Naive thymus-derived CD4-positive, alpha-beta T cell (primary cell): Measurements from ENCODE around the gene MACO1. TPM values are rescaled to one million over a fixed set of nuclear protein-coding genes. Genes with fewer than 3 reads are reported as not detected.

Experiments used
- ATAC-seq: fragments of 150-1000 bp; cut with Tn5 transposase; 2 replicates; pipeline ENCODE4 v1.10.0; 2021; ENCODE audit warnings: mild to moderate bottlenecking, moderate library complexity
- CTCF ChIA-PET: fragments of 350-600 bp; sonication (Branson Sonifier 250); formaldehyde crosslinking; loops from one replicate; lab custom pipeline; 2021; ENCODE audit warnings: antibody characterized with exemption; lab: Charles Lee
- POLR2A ChIA-PET: fragments of 350-600 bp; sonication (Branson Sonifier 250); formaldehyde crosslinking; loops from one replicate; lab custom pipeline; 2021; ENCODE audit warnings: antibody characterized with exemption, inconsistent platforms; lab: Charles Lee
- DNase-seq, 9 donors: peaks; one replicate each; pipeline versions ENCODE4 v3.0.0 to v3.0.0-alpha.2; 2020 to 2022; ENCODE audit warnings: mixed read lengths in 1 of 9
- H3K27ac ChIP-seq: one replicate; pipeline ENCODE4 v1.7.0; 2013; ENCODE audit warnings: mild to moderate bottlenecking, low read depth, low read length, moderate library complexity
- H3K27me3 ChIP-seq, 2 donors: one replicate each; pipeline ENCODE4 v1.7.0; 2013; ENCODE audit warnings: low read length in 2 of 2, mild to moderate bottlenecking in 2 of 2, moderate library complexity in 2 of 2; ENCODE audit not compliant: control insufficient read depth in 2 of 2, insufficient read depth in 2 of 2
- H3K36me3 ChIP-seq, 3 experiments: 1 replicate in 2 of 3; 2 replicates in 1 of 3; pipeline ENCODE4 v1.7.0; 2013; ENCODE audit warnings: low read length in 3 of 3, mild to moderate bottlenecking in 3 of 3, moderate library complexity in 1 of 3; ENCODE audit not compliant: insufficient read depth in 3 of 3, control insufficient read depth in 2 of 3
- H3K4me1 ChIP-seq, 2 donors: one replicate each; pipeline ENCODE4 v1.7.0; 2013; ENCODE audit warnings: low read length in 2 of 2, mild to moderate bottlenecking in 2 of 2, moderate library complexity in 1 of 2; ENCODE audit not compliant: control insufficient read depth in 2 of 2, insufficient read depth in 2 of 2
- H3K4me3 ChIP-seq: 2 replicates; pipeline ENCODE4 v1.7.0; 2013; ENCODE audit warnings: mild to moderate bottlenecking, low read length
- H3K9me3 ChIP-seq, 3 experiments: 1 replicate in 2 of 3; 2 replicates in 1 of 3; pipeline ENCODE4 v1.7.0; 2013; ENCODE audit warnings: low read length in 3 of 3; ENCODE audit not compliant: control insufficient read depth in 2 of 3
- H3K27ac Mint-ChIP-seq, 9 donors: one replicate each; pipeline ENCODE4 v1.8.0; 2020 to 2022; ENCODE audit warnings: mixed read lengths in 9 of 9, mild to moderate bottlenecking in 8 of 9, moderate library complexity in 5 of 9, inconsistent platforms in 2 of 9
- H3K27me3 Mint-ChIP-seq, 5 donors: one replicate each; pipeline ENCODE4 v1.8.0; 2021 to 2022; ENCODE audit warnings: mixed read lengths in 5 of 5, mild to moderate bottlenecking in 1 of 5
- H3K36me3 Mint-ChIP-seq, 5 donors: one replicate each; pipeline ENCODE4 v1.8.0; 2020 to 2022; ENCODE audit warnings: mixed read lengths in 5 of 5, mild to moderate bottlenecking in 3 of 5, inconsistent platforms in 1 of 5
- H3K4me1 Mint-ChIP-seq, 7 donors: one replicate each; pipeline ENCODE4 v1.8.0; 2020 to 2022; ENCODE audit warnings: mixed read lengths in 7 of 7, mild to moderate bottlenecking in 3 of 7, inconsistent platforms in 1 of 7
- H3K4me3 Mint-ChIP-seq, 10 donors: one replicate each; pipeline ENCODE4 v1.8.0; 2020 to 2022; ENCODE audit warnings: mild to moderate bottlenecking in 10 of 10, mixed read lengths in 10 of 10, moderate library complexity in 6 of 10, inconsistent platforms in 2 of 10
- H3K9me3 Mint-ChIP-seq, 11 donors: one replicate each; pipeline ENCODE4 v1.8.0; 2020 to 2022; ENCODE audit warnings: mixed read lengths in 11 of 11, mild to moderate bottlenecking in 4 of 11, inconsistent platforms in 1 of 11, moderate library complexity in 1 of 11
- intact Hi-C, 2 donors: fragments of 100-400 bp; cut with micrococcal nuclease; formaldehyde crosslinking; loops; one replicate each; pipeline ENCODE4 v1.15.1; 2023
- polyA plus RNA-seq, 2 donors: library from polyadenylated mRNA; unstranded; fragments of 300-500 nt; fragmentation: Illumina TruSeq; gene quantifications; one replicate each; pipeline ENCODE4 v1.2.3, GENCODE V29; 2021
- total RNA-seq, 6 experiments: library from RNA in 5 of 6; stranded (reverse) in 5 of 6; gene quantifications; 1 replicate in 5 of 6; 2 replicates in 1 of 6; pipeline ENCODE4 v1.2.3 and lab custom pipeline; 2021 to 2026

MACO1 gene
- total and polyA plus RNA-seq, 7 experiments from 2014 or later: 8.8 to 25.9 (median 19.5) TPM

GRCh38 chr1:25461849-25462248, 31.2 kb downstream of the MACO1 start:
- H3K36me3 Mint-ChIP-seq: peaks cover 6 to 54% (median 44%) of the 10 kb centered on the region in 5 donors
- intact Hi-C loops: no loop called here
- H3K4me1 Mint-ChIP-seq: peaks cover 4 to 44% (median 29%) of the 10 kb centered on the region in 7 donors
- Histone ChIP-seq H3K27ac (no peak overlapping the region), H3K4me1 (peaks cover 0 to 5% of the 10 kb centered on the region in 2 donors), H3K27me3 (no peaks in the 10 kb centered on the region), H3K36me3 (peaks cover 3 to 44% (median 12%) of the 10 kb centered on the region in 3 experiments), H3K4me3 (no peak overlapping the region), H3K9me3 (no peaks in the 10 kb centered on the region)
- ChIA-PET POLR2A (interaction anchor here (1.0 kb wide), 1 partner anchor 230 kb away, joined by 3 read pairs; the partner anchor contains the start of gene SYF2), CTCF (interaction anchor here (1.3 kb wide), 1 partner anchor 14 kb away, joined by 7 read pairs; no protein-coding TSS in a partner anchor)
- ATAC-seq (no peak), DNase-seq (no peak)
- peaks cover 0 to 2% (median 0%) of the 10 kb centered on the region in 11 donors for H3K9me3 Mint-ChIP-seq
- no peak overlapping the region for H3K4me3 Mint-ChIP-seq
- no peaks in the 10 kb centered on the region for H3K27me3 Mint-ChIP-seq
- peak overlapping the region in 5 of 9 donors; percentile 2 to 51 (median 4) for H3K27ac Mint-ChIP-seq

- ATAC-seq: no peak
- H3K4me3 ChIP-seq: no peak overlapping the region
- ChIA-PET POLR2A (interaction anchor here (0.6 to 1.0 kb wide), 5 partner anchors 25 to 1639 kb away, joined by 3 to 4 read pairs (median 3); partner anchors contain the start of genes MACO1 and SYF2), CTCF (interaction anchor here (1.2 to 1.3 kb wide), 2 partner anchors 13 to 25 kb away, joined by 5 to 7 read pairs; no protein-coding TSS in a partner anchor)
- peak overlapping the region in 5 of 9 donors; percentile 2 to 82 (median 19) for H3K27ac Mint-ChIP-seq
- peaks cover 3 to 39% (median 12%) of the 10 kb centered on the region in 3 experiments for H3K36me3 ChIP-seq
- H3K4me1 Mint-ChIP-seq: peaks cover 4 to 53% (median 38%) of the 10 kb centered on the region in 7 donors
- no peak overlapping the region for H3K4me3 Mint-ChIP-seq
- no peaks in the 10 kb centered on the region for H3K27me3 Mint-ChIP-seq
- DNase-seq: no peak
- H3K36me3 Mint-ChIP-seq: peaks cover 6 to 49% (median 41%) of the 10 kb centered on the region in 5 donors
- peaks cover 0 to 12% of the 10 kb centered on the region in 2 donors for H3K4me1 ChIP-seq
- intact Hi-C loops: no loop called here
- H3K9me3 Mint-ChIP-seq: peaks cover 0 to 2% (median 0%) of the 10 kb centered on the region in 11 donors
- H3K9me3 ChIP-seq: no peaks in the 10 kb centered on the region
- H3K27me3 ChIP-seq: no peaks in the 10 kb centered on the region
- no peak overlapping the region for H3K27ac ChIP-seq
Observed at GRCh38 chr1:25462732-25463131, 32.0 kb downstream of the MACO1 start.

GRCh38 chr1:25467193-25467592, 36.5 kb downstream of the MACO1 start:
- Mint-ChIP-seq H3K4me3 (peak overlapping the region in 9 of 10 donors; percentile 25 to 61 (median 37)), H3K27me3 (no peaks in the 10 kb centered on the region), H3K36me3 (peaks cover 0 to 31% (median 24%) of the 10 kb centered on the region in 5 donors), H3K9me3 (no peaks in the 10 kb centered on the region), H3K4me1 (peaks cover 16 to 74% (median 63%) of the 10 kb centered on the region in 7 donors), H3K27ac (peak overlapping the region; percentile 50 to 82 (median 73))
- CTCF ChIA-PET: interaction anchor here (0.6 kb wide), 1 partner anchor 234 kb away, joined by 3 read pairs; no protein-coding TSS in a partner anchor
- Histone ChIP-seq H3K27me3 (no peaks in the 10 kb centered on the region), H3K9me3 (no peaks in the 10 kb centered on the region), H3K27ac (peak overlapping the region; percentile 44), H3K4me1 (peaks cover 0 to 28% of the 10 kb centered on the region in 2 donors), H3K36me3 (peaks cover 2 to 6% (median 3%) of the 10 kb centered on the region in 3 experiments), H3K4me3 (no peak overlapping the region)
- POLR2A ChIA-PET: no interaction called here
- DNase-seq (peak in 4 of 9 donors; percentile 11 to 33 (median 20)), ATAC-seq (peak; percentile 44)
- intact Hi-C loops: loop anchor here (2.0 to 5.0 kb wide), 2 partner anchors 14 to 35 kb away; partner anchors contain the start of gene MACO1 (in 1 of the 2)

- H3K27ac Mint-ChIP-seq: peak overlapping the region; percentile 50 to 82 (median 73)
- H3K27ac ChIP-seq: peak overlapping the region; percentile 44
- H3K36me3 Mint-ChIP-seq: peaks cover 0 to 31% (median 21%) of the 10 kb centered on the region in 5 donors
- no peaks in the 10 kb centered on the region for H3K9me3 Mint-ChIP-seq
- H3K4me3 ChIP-seq: no peak overlapping the region
- H3K4me1 ChIP-seq: peaks cover 0 to 28% of the 10 kb centered on the region in 2 donors
- CTCF ChIA-PET: interaction anchor here (0.6 to 1.0 kb wide), 3 partner anchors 20 to 234 kb away, joined by 3 read pairs; no protein-coding TSS in a partner anchor
- H3K36me3 ChIP-seq: peaks cover 0 to 3% (median 2%) of the 10 kb centered on the region in 3 experiments
- ATAC-seq (no peak), DNase-seq (peak in 1 of 9 donors; percentile 5)
- POLR2A ChIA-PET: interaction anchor here (0.6 to 1.8 kb wide), 3 partner anchors 38 to 1421 kb away, joined by 3 to 10 read pairs (median 4); partner anchors contain the start of gene MACO1
- intact Hi-C loops: loop anchor here (2.0 to 5.0 kb wide), 2 partner anchors 15 to 35 kb away; partner anchors contain the start of gene MACO1 (in 1 of the 2)
- H3K27me3 Mint-ChIP-seq: no peaks in the 10 kb centered on the region
- no peaks in the 10 kb centered on the region for H3K9me3 ChIP-seq
- H3K4me3 Mint-ChIP-seq: peak overlapping the region in 9 of 10 donors; percentile 25 to 61 (median 37)
- H3K4me1 Mint-ChIP-seq: peaks cover 20 to 74% (median 64%) of the 10 kb centered on the region in 7 donors
- H3K27me3 ChIP-seq: no peaks in the 10 kb centered on the region
Observed at GRCh38 chr1:25467616-25468015, 36.9 kb downstream of the MACO1 start.

- intact Hi-C loops: loop anchor here in 1 of 2 donors (5.0 kb wide), 1 partner anchor 36 kb away; the partner anchor contains the start of gene MACO1
- Mint-ChIP-seq H3K9me3 (no peaks in the 10 kb centered on the region), H3K4me3 (peak overlapping the region in 8 of 10 donors; percentile 8 to 61 (median 40)), H3K36me3 (peaks cover 0 to 28% (median 21%) of the 10 kb centered on the region in 5 donors), H3K4me1 (peaks cover 23 to 74% (median 66%) of the 10 kb centered on the region in 7 donors), H3K27ac (peak overlapping the region; percentile 50 to 82 (median 72)), H3K27me3 (no peaks in the 10 kb centered on the region)
- DNase-seq (no peak), ATAC-seq (no peak)
- no peaks in the 10 kb centered on the region for H3K9me3 ChIP-seq
- no peaks in the 10 kb centered on the region for H3K27me3 ChIP-seq
- ChIA-PET CTCF (interaction anchor here (0.6 to 1.0 kb wide), 3 partner anchors 20 to 140 kb away, joined by 3 read pairs; no protein-coding TSS in a partner anchor), POLR2A (interaction anchor here (0.6 to 1.8 kb wide), 3 partner anchors 38 to 1421 kb away, joined by 3 to 10 read pairs (median 4); partner anchors contain the start of gene MACO1)
- no peak overlapping the region for H3K4me3 ChIP-seq
- H3K4me1 ChIP-seq: peaks cover 0 to 31% of the 10 kb centered on the region in 2 donors
- H3K27ac ChIP-seq: peak overlapping the region; percentile 44
- peaks cover 0 to 3% (median 0%) of the 10 kb centered on the region in 3 experiments for H3K36me3 ChIP-seq
Observed at GRCh38 chr1:25468033-25468432, 37.3 kb downstream of the MACO1 start.

GRCh38 chr1:25469177-25469576, 38.5 kb downstream of the MACO1 start:
- ATAC-seq (no peak), DNase-seq (no peak)
- POLR2A ChIA-PET: interaction anchor here (0.5 to 1.8 kb wide), 5 partner anchors 9 to 652 kb away, joined by 3 to 10 read pairs (median 6); partner anchors contain the start of gene MACO1
- H3K27me3 ChIP-seq: no peaks in the 10 kb centered on the region
- no peak overlapping the region for H3K27ac ChIP-seq
- peak overlapping the region in 1 of 9 donors; percentile 50 for H3K27ac Mint-ChIP-seq
- H3K4me3 Mint-ChIP-seq: no peak overlapping the region
- no peak overlapping the region for H3K4me3 ChIP-seq
- peaks cover 0 to 3% (median 0%) of the 10 kb centered on the region in 3 experiments for H3K36me3 ChIP-seq
- peaks cover 0 to 21% (median 20%) of the 10 kb centered on the region in 5 donors for H3K36me3 Mint-ChIP-seq
- H3K9me3 ChIP-seq: no peaks in the 10 kb centered on the region
- intact Hi-C loops: loop anchor here in 1 of 2 donors (5.0 kb wide), 1 partner anchor 37 kb away; the partner anchor contains the start of gene MACO1
- peaks cover 28 to 78% (median 70%) of the 10 kb centered on the region in 7 donors for H3K4me1 Mint-ChIP-seq
- H3K9me3 Mint-ChIP-seq: no peaks in the 10 kb centered on the region
- no peaks in the 10 kb centered on the region for H3K27me3 Mint-ChIP-seq
- H3K4me1 ChIP-seq: peaks cover 9 to 43% of the 10 kb centered on the region in 2 donors
- CTCF ChIA-PET: interaction anchor here (0.7 kb wide), 3 partner anchors 19 to 29 kb away, joined by 3 read pairs; no protein-coding TSS in a partner anchor
